Endothelial cell of umbilical vein (primary cell): Measurements from ENCODE around the gene KCTD21. TPM values are rescaled to one million over a fixed set of nuclear protein-coding genes. Genes with fewer than 3 reads are reported as not detected.
A peak's percentile ranks its signal among the peaks of the same experiment; 100 is the strongest.

Experiments
- BruUV-seq: library from RNA; stranded (reverse); fragments of 400-500 nt; replicated peaks from 2 replicates; lab custom pipeline; 2021; lab: Mats Ljungman, UMichigan
- CTCF ChIA-PET: fragments of 300-600, 350-600 bp; sonication (Branson Sonifier 250); formaldehyde crosslinking; loops from one replicate; lab custom pipeline; 2021; ENCODE audit warnings: antibody characterized with exemption, inconsistent platforms; lab: Charles Lee
- POLR2A ChIA-PET: fragments of 300-600, 350-600 bp; sonication (Branson Sonifier 250); formaldehyde crosslinking; loops from one replicate; lab custom pipeline; 2021; ENCODE audit warnings: antibody characterized with exemption, inconsistent platforms; lab: Charles Lee
- DNase-seq: peaks from one replicate; pipeline ENCODE4 v3.0.0-alpha.2; 2011; ENCODE audit warnings: low read depth, low spot score
- FAIRE-seq: peaks from 2 replicates; lab custom pipeline; 2011; peaks lifted over from hg19 to GRCh38; lab: Jason Lieb, UNC
- H2AFZ ChIP-seq: 2 replicates; pipeline ENCODE4 v1.6.0; 2012; ENCODE audit warnings: low read depth, low read length, control low read depth, inconsistent platforms
- H3K27ac ChIP-seq: 2 replicates; pipeline ENCODE4 v1.5.1; 2011; ENCODE audit warnings: low read depth, mild to moderate bottlenecking, control low read depth, low read length, moderate library complexity; ENCODE audit not compliant: insufficient read depth
- H3K27me3 ChIP-seq, 2 experiments: 2 replicates each; pipeline versions ENCODE4 v1.6.0 to v1.6.1; 2011; ENCODE audit warnings: low read length in 2 of 2, mixed read lengths in 1 of 2; ENCODE audit not compliant: control insufficient read depth in 2 of 2, insufficient read depth in 2 of 2
- H3K36me3 ChIP-seq, 2 experiments: 2 replicates in 1 of 2; 3 replicates in 1 of 2; pipeline ENCODE4 v1.5.1; 2011; ENCODE audit warnings: low read length in 2 of 2, mild to moderate bottlenecking in 1 of 2, moderate library complexity in 1 of 2; ENCODE audit not compliant: control insufficient read depth in 2 of 2, insufficient read depth in 2 of 2; ENCODE audit errors: extremely low read depth in 1 of 2
- H3K4me1 ChIP-seq: 3 replicates; pipeline ENCODE4 v1.5.1; 2011; ENCODE audit warnings: mild to moderate bottlenecking, low read length; ENCODE audit not compliant: control insufficient read depth, insufficient read depth; ENCODE audit errors: extremely low read depth
- H3K4me2 ChIP-seq: 2 replicates; pipeline ENCODE4 v1.6.1; 2011; ENCODE audit warnings: low read length, control low read depth, mixed read lengths; ENCODE audit not compliant: insufficient read depth
- H3K4me3 ChIP-seq, 3 experiments: fragments of 200-600 bp in 1 of 3; sonication (generic), shearing (Covaris generic) in 1 of 3; replicated peaks in 1 of 3; 2 replicates each; pipeline ENCODE4 v1.5.1; 2011 to 2016; ENCODE audit warnings: control low read depth in 3 of 3, low read length in 3 of 3, mild to moderate bottlenecking in 2 of 3, inconsistent platforms in 1 of 3, low read depth in 1 of 3, moderate library complexity in 1 of 3; ENCODE audit not compliant: insufficient read depth in 1 of 3
- H3K79me2 ChIP-seq: 2 replicates; pipeline ENCODE4 v1.6.0; 2012; ENCODE audit warnings: low read length, inconsistent platforms; ENCODE audit not compliant: control insufficient read depth, insufficient read depth
- H3K9ac ChIP-seq: replicated peaks from 2 replicates; pipeline ENCODE3; 2011; ENCODE audit warnings: low read length, control low read depth; ENCODE audit not compliant: insufficient read depth; ENCODE audit errors: extremely low read depth
- H3K9me1 ChIP-seq: replicated peaks from 3 replicates; pipeline ENCODE4 v1.6.0; 2011; ENCODE audit warnings: mild to moderate bottlenecking, low read length; ENCODE audit not compliant: control insufficient read depth, insufficient read depth; ENCODE audit errors: extremely low read depth
- H3K9me3 ChIP-seq: replicated peaks from 2 replicates; pipeline ENCODE4 v1.5.1; 2012; ENCODE audit warnings: low read length, inconsistent platforms; ENCODE audit not compliant: control insufficient read depth, insufficient read depth
- H4K20me1 ChIP-seq: replicated peaks from 2 replicates; pipeline ENCODE3; 2011; ENCODE audit warnings: mild to moderate bottlenecking, low read length; ENCODE audit not compliant: control insufficient read depth, insufficient read depth; ENCODE audit errors: extremely low read depth
- CTCF ChIP-seq, 2 donors: IDR thresholded peaks; 1 replicate in 1 of 2; 2 replicates in 1 of 2; pipeline ENCODE4 v1.5.1; 2011; ENCODE audit warnings: low read length in 2 of 2, mild to moderate bottlenecking in 2 of 2, moderate library complexity in 2 of 2, control low read depth in 1 of 2, inconsistent platforms in 1 of 2, low read depth in 1 of 2; ENCODE audit not compliant: insufficient read depth in 1 of 2; ENCODE audit errors: extremely low read depth in 1 of 2
- FOS ChIP-seq: IDR thresholded peaks from 2 replicates; pipeline ENCODE4 v1.6.1; 2011; ENCODE audit warnings: mild to moderate bottlenecking, low read length, moderate library complexity, borderline replicate concordance; ENCODE audit not compliant: insufficient read depth
- GATA2 ChIP-seq: IDR thresholded peaks from 2 replicates; pipeline ENCODE4 v1.7.0; 2011; ENCODE audit warnings: low read depth, mild to moderate bottlenecking, moderate library complexity, mixed read lengths, low read length; ENCODE audit not compliant: insufficient read length, insufficient read depth
- JUN ChIP-seq: IDR thresholded peaks from 2 replicates; pipeline ENCODE4 v1.6.1; 2011; ENCODE audit warnings: borderline replicate concordance, low read depth; ENCODE audit not compliant: insufficient read length, insufficient read depth
- MAX ChIP-seq: IDR thresholded peaks from 2 replicates; pipeline ENCODE4 v1.6.1; 2011; ENCODE audit not compliant: insufficient read depth, insufficient read length
- MYC ChIP-seq: IDR thresholded peaks from one replicate; pipeline ENCODE4 v1.6.1; 2011; ENCODE audit warnings: mild to moderate bottlenecking, low read depth, low read length
- POLR2A ChIP-seq: IDR thresholded peaks from 2 replicates; pipeline ENCODE4 v1.6.1; 2012; ENCODE audit warnings: low read depth, mild to moderate bottlenecking, control low read depth, low read length
- POLR2AphosphoS5 ChIP-seq: IDR thresholded peaks from 2 replicates; pipeline ENCODE4 v1.6.1; 2012; ENCODE audit warnings: low read depth, mild to moderate bottlenecking, control low read depth, low read length, moderate library complexity; ENCODE audit not compliant: insufficient read depth
- dilution Hi-C: fragments of 300-500 bp; cut with MboI; formaldehyde crosslinking; loops from one replicate; pipeline ENCODE4 v1.15.0; 2019; ENCODE audit warnings: low sequenced_read_pairs; ENCODE audit not compliant: extremely low pct_ligation_motif_present
- intact Hi-C: fragments of 100-400 bp; cut with micrococcal nuclease; formaldehyde crosslinking; loops from one replicate; pipeline ENCODE4 v1.10.0; 2022
- polyA plus RNA-seq, 4 experiments: library from polyadenylated mRNA; depleted of rRNA in 3 of 4; stranded (reverse) in 3 of 4; unstranded in 1 of 4; fragments of >200 nt; gene quantifications; 2 replicates each; pipeline versions ENCODE4 v1.2.1 to v1.2.3, GENCODE V29; 2011 to 2012; ENCODE audit warnings: missing spikeins in 1 of 4
- total RNA-seq: library from RNA; stranded (reverse); gene quantifications from 2 replicates; pipeline ENCODE4 v1.2.3, GENCODE V29; 2021

The KCTD21 gene
- total and polyA plus RNA-seq, 2 donors (not counting 3 experiments of a cell fraction or from before 2014, with no cell fraction given), result 8.5 to 11.9 TPM

- BruUV-seq, result TSS peak; percentile 14
- H3K79me2 ChIP-seq, result no peaks in the 10 kb centered on the region
- no peaks in the 10 kb centered on the region for H3K9me1 ChIP-seq
- ChIA-PET CTCF (interaction anchor here (1.0 to 2.4 kb wide), 3 partner anchors 12 to 346 kb away, joined by 3 to 9 read pairs (median 4); no protein-coding TSS in a partner anchor), POLR2A (no interaction called here)
- H4K20me1 ChIP-seq, result no peaks in the 10 kb centered on the region
- H3K27me3 ChIP-seq, result no peaks in the 10 kb centered on the region
- no peak overlapping the region for H2AFZ ChIP-seq
- DNase-seq (no peak), FAIRE-seq (no peak)
- H3K4me2 ChIP-seq, result no peak overlapping the region
- no peaks in the 10 kb centered on the region for H3K9me3 ChIP-seq
- H3K4me3 ChIP-seq, result no peak overlapping the region
- H3K9ac ChIP-seq, result no peak overlapping the region
- no peak for TF ChIP-seq CTCF (IDR thresholded peaks at IDR 0.05; ENCODE audit: extremely low read depth in 1 of 2, insufficient read depth in 1 of 2, low read depth in 1 of 2, low read length in 2 of 2)
- TF ChIP-seq FOS, result no peak
- TF ChIP-seq MAX, result no peak
- TF ChIP-seq GATA2, result no peak
- TF ChIP-seq JUN, result no peak
- TF ChIP-seq MYC, result no peak
- TF ChIP-seq POLR2AphosphoS5, result no peak
- TF ChIP-seq POLR2A, result no peak
- peaks cover 24 to 70% of the 10 kb centered on the region in 2 experiments for H3K36me3 ChIP-seq
- dilution Hi-C loops (no loop called here), intact Hi-C loops (no loop called here)
- no peak overlapping the region for H3K27ac ChIP-seq
- H3K4me1 ChIP-seq, result no peaks in the 10 kb centered on the region
Observed at GRCh38 chr11:78218707-78219492, 30.5 kb upstream of the KCTD21 start.
